ENCODE measurements around the gene YTHDF1.
"Not testable (repeated sequence)": the region's sequence is repeated elsewhere in the genome, so short reads cannot be mapped to it uniquely, and the experiment has no call there.

Gene YTHDF1

GRCh38 chr20:63226042-63226943 lies 10.4 kb upstream of the YTHDF1 start:
- DNase-seq: no peak

GRCh38 chr20:63225082-63225454 lies 9.1 kb upstream of the YTHDF1 start:
- DNase-seq: no peak

GRCh38 chr20:63224412-63225081 lies 8.6 kb upstream of the YTHDF1 start:
- no peak for DNase-seq

GRCh38 chr20:63223826-63224207 lies 7.9 kb upstream of the YTHDF1 start:
- DNase-seq: no peak

GRCh38 chr20:63223121-63223825 lies 7.3 kb upstream of the YTHDF1 start:
- DNase-seq: peak; percentile 46

- DNase-seq: no peak
Observed at GRCh38 chr20:63222541-63222940, 6.6 kb upstream of the YTHDF1 start.

GRCh38 chr20:63221400-63222053 lies 5.6 kb upstream of the YTHDF1 start:
- DNase-seq: not testable (repeated sequence)

- no peak for DNase-seq
Observed at GRCh38 chr20:63220696-63221399, 4.9 kb upstream of the YTHDF1 start.

- no peak for DNase-seq
Observed at GRCh38 chr20:63219866-63220521, 4.1 kb upstream of the YTHDF1 start.

- DNase-seq: no peak
Observed at GRCh38 chr20:63219447-63219821, 3.5 kb upstream of the YTHDF1 start.

GRCh38 chr20:63218701-63219446 lies 2.9 kb upstream of the YTHDF1 start:
- DNase-seq: no peak

- no peak for DNase-seq
Observed at GRCh38 chr20:63217706-63218105, 1.8 kb upstream of the YTHDF1 start.

GRCh38 chr20:63216849-63217471 lies 1.0 kb upstream of the YTHDF1 start:
- DNase-seq: no peak

GRCh38 chr20:63215101-63216040 lies 560 bp downstream of the YTHDF1 start:
- DNase-seq: peak; percentile 53

GRCh38 chr20:63214514-63214913 lies 1.4 kb downstream of the YTHDF1 start:
- no peak for DNase-seq

GRCh38 chr20:63212792-63213191 lies 3.1 kb downstream of the YTHDF1 start:
- no peak for DNase-seq

- no peak for DNase-seq
Observed at GRCh38 chr20:63212393-63212730, 3.6 kb downstream of the YTHDF1 start.

- DNase-seq: no peak
Observed at GRCh38 chr20:63210011-63210605, 5.8 kb downstream of the YTHDF1 start.

GRCh38 chr20:63208346-63208909 lies 7.5 kb downstream of the YTHDF1 start:
- DNase-seq: no peak
